Measurements from ENCODE around the gene ACOT6.
"Not testable (repeated sequence)": the region's sequence is repeated elsewhere in the genome, so short reads cannot be mapped to it uniquely, and the experiment has no call there.

The ACOT6 gene

DNA sequence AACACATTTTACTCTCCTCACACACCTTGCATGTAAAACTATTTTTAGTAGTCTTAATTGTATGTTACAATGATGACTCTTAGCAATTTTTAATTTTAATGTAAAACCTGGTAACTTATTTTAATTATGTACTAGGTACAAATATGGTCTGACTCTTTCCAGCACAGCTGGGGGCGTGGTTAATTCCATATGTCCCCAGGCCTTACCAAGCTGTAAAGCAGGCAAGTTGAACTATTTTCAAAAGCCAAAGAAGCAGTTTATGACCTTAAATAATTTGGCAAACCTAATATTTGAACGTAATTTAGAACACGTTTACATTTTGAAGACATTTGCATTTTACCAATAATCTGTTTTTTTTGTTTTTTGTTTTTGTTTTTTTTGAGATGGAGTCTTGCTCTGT, 9.3 kb upstream of the ACOT6 start:
- no peak for DNase-seq

DNA sequence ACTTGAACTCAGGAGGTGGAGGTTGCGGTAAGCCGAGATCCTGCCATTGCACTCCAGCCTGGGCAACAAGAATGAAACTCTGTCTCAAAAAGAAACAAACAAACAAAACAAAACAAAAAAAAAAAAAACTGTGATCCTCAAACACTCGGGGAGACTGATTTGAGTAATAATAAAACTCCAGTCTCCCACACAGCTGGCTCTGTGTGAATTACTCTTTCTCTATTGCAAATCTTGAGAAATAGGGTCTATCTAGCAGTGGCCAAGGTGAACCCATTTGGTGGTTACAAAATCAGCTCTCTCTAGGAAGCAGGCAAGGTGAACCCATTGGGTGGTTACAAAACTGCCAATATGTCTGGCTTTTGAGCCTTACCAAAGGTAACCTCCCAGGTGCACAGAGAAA, 6.0 kb upstream of the ACOT6 start:
- DNase-seq = no peak

DNA sequence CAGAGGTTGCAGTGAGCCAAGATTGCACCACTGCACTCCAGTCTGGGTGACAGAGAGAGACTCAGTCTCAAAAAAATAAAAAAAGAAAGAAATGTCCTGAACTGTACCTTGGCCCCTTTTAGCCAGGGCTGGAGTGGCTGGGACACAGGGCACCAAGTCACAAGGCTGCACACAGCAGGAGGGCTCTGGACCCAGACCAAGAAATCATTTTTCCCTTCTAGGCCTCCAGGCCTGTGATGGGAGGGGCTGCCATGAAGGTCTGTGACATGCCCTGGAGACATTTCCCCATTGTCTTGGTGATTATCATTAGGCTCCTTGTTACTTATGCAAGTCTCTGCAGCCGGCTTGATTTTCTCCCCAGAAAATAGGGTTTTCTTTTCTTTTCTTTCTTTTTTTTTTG, 5.1 kb upstream of the ACOT6 start:
- no peak for DNase-seq

DNA sequence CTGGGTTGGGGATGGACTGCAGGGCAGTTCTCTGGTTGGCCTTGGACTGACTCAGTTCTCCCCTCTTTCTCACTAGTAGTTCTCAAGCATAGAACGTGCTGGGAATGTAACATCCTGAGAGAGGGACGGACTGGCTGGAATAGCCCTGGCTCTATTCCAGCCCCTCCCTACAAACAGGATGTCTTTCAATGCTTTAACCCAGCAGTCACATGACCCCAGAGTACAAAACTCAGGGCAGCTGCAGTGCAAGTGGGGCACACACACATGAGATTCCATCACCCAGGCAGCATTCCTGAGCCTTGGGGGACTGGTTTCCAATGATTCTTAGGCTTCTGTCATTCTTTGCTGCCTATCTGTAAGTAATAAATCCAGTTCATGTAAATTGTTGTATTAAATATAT, 1.6 kb upstream of the ACOT6 start:
- no peak for DNase-seq

DNA sequence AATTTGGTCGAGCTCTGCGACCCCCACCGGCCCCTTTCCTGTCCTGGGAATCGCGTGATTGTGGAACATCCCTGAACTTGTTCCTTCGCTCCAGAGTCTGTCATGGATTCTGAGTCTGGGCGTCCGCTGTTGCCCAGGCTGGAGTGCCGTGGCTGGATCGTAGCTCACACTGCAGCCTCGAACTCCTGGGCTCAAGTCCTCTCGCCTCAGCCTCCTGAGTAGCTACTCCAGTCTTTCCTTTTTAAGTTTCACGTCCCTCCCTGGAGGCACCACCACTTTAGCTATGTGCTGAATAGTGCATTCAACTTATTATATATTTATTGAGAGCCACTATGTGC, 698 bp downstream of the ACOT6 start:
- DNase-seq = peak; percentile 53

DNA sequence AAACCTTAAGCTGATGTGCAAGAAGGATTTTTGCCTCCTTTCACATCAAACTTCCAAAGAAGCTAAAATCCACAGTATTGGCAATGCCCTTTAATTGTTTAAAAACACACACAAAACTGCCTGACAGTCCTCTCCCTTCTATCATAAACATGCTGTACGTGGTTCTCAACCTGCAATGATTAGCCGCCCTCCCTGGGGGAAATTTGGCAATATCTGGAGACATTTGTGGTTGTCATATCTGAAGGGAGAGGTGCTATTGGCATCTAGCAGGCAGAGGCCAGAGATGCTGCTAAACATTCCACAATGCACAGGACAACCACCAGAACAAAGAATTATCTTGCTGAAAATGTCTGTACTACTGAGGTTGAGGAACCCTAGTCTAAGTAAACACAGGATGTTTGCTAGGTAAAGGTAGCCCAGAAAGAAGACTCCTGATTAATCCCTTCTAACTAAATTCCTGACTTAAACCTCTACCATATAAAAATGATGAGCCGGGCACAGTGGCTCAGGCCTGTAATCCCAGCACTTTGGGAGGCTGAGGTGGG, 1.2 kb downstream of the ACOT6 start:
- no peak for DNase-seq

DNA sequence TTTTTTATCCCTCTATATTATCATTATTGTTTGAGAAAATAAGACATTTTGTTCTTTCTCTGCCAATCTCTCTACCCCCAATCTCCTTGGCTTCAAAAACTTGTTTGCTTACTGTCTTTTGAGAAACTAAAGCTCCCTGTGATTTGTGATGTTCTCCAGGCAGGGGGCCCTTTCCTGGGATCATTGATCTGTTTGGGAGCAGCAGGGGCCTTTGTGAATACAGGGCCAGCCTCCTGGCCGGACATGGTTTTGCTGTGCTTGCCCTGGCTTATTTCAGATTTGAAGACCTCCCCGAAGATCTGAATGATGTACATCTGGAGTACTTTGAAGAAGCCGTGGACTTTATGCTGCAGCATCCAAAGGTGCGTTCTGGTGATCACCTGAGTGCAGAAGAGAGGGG, 4.5 kb downstream of the ACOT6 start:
- DNase-seq = no peak

DNA sequence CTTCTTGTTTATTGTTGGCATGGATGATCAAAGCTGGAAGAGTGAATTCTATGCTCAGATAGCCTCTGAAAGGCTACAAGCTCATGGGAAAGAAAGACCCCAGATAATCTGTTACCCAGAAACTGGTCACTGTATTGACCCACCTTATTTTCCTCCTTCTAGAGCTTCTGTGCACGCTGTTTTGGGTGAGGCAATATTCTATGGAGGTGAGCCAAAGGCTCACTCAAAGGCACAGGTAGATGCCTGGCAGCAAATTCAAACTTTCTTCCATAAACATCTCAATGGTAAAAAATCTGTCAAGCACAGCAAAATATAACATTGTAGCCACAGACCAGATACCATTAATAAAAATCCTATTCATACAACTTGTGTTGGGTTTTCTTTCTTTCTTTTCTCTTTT, 7.2 kb downstream of the ACOT6 start:
- no peak for DNase-seq

DNA sequence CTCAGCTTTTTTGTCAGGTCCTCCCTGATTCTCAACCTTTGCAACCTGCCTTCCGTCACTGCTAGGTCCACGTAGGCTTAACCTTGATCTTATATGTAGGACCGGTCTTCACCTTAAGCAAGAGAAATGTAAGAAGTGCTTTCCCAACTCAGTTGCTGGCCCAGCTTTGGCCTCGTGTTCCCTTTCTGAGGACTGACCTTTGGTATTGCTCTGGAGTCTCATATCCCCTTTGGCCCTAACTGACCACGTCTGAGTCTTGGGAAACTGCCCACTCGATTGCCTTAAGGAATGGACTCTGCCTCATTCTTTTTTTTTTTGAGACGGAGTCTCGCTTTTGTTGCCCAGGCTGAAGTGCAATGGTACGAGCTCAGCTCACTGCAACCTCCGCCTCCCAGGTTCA, 8.0 kb downstream of the ACOT6 start:
- DNase-seq = no peak

DNA sequence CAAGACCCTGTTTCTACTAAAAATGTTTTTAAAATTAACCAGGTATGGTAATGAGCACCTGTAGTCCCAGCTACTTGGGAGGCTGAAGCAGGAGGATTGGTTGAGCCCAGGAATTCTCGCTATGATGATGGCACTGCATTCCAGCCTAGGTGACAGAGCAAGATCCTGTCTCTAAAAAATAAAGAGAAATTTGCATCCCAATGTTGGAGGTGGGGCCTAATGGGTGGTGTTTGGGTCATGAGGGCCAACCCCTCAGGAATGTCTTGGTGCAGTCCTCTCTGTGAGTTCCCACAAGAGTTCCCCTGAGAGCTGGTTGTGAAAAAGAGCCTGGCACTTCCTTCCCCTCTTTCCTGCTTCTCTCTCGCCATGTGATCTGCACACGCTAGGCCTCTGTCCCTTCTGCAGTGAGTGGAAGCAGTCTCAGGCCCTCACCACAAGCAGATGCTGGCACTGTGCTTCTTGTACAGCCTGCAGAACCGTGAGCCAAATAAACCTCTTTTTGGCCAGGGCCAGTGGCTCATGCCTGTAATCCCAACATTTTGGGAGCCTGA, 11.3 kb downstream of the ACOT6 start:
- DNase-seq = no peak

DNA sequence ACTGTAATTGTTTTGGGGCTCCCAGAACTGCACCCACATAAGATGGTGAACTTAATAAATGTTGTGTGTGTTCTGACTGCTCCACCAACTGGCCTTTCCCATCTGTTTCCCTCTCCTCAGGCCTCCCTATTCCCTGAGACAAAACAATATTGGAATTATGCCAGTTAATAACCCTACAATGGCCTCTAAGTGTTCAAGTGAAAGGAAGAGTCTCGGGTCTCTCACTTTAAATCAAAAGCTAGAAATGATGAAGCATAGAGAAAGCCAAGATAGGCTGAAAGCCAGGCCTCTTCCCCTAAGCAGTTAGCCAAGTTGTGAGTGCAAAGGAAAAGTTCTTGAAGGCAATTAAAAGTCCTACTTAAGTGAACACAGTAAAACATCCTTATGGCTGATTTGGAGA, 13.4 kb downstream of the ACOT6 start:
- DNase-seq = no peak

DNA sequence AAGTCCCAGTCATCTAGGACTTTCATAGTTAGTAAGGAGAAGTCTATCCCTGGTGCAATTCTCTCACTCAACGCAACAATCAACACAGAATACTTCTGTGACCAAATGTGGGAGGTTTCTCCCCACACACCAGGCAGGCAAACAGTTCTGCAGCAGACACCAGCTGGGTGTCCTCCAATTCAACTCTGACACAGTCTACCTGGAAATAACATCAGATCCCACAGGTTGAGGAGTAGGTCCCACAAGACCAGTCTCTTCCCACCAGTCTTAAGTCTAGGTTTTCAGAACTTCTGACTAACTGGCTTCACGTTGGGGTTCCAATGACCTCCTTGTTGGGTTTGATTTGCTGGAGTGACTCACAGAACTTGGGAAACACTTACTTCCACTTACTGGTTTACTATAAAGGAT, 14.8 kb downstream of the ACOT6 start:
- DNase-seq = no peak

DNA sequence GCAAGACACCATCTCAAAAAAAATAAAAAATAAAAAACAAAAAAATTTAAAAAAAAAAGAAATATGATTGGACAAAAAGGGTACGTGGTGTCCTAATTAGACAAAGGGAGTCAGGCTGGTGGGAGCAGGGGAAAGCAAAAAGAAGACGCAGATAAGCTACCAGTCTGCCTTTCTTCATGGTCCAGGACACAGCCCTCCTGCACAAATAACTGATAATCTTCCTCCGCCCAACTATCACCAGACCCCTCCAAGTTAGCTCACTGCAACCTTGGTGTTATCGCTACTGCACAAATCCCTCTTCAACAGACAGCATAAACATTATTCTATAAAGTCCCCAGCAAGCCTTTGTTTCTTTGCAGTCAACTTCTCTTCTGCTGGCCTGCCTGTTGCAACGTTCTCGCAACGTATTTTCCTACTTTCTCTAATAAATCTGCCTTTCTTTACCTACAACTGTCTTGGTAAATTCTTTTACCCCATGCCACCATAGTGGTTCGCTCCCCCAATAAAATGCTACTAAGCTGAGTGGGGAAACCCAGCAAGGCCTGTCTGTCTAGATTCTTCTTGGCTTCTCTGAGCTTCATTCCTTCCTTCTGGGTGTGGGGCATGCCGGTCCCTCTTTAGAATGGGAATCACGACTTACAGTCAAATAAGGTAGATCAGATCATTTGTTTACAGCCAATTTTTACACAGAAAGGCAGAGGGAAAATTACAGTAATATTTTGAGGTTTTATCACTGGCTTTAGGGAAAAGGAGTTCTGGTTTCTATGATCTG, 17.9 kb downstream of the ACOT6 start:
- DNase-seq = no peak

DNA sequence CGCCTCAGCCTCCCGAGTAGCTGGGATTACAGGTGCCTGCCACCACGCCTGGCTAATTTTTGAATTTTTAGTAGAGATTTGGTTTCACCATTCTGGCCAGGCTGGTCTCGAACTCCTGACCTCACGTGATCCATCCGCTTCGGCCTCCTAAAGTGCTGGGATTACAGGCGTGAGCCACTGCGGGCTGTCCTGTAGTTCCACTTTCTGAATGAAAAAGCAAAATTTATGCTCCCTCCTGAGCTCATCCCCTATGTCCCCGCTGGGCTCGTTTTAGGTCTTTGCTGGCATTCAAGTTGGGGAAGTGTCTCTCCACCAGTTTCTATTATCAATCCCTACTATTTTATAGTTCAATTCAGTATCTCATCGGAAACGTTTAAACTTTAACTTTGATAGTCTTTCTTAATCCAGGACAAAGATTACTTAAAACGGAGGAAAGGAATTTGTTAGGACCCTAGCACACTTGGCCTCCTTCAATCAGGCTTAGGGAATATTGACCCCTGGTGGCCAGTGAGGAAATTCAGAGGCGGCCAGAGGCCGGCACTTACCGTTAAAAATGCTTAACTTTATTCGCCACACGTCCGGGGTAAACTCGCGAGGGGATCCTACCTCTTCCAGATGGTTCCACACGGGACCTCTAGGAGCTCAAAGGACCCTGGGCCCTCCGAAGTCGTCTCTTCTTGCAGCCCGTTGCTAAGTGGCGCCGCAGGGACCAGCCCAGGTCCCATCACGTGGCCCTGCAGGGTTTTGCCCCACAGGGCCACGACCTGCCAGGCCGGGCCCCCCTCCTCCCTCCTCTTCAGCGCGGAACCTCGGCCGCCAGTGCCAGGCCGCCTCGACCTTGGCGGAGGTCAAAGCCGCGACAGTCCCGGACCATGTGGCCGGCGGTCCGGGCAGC, 21.0 kb downstream of the ACOT6 start:
- DNase-seq = peak; percentile 76

DNA sequence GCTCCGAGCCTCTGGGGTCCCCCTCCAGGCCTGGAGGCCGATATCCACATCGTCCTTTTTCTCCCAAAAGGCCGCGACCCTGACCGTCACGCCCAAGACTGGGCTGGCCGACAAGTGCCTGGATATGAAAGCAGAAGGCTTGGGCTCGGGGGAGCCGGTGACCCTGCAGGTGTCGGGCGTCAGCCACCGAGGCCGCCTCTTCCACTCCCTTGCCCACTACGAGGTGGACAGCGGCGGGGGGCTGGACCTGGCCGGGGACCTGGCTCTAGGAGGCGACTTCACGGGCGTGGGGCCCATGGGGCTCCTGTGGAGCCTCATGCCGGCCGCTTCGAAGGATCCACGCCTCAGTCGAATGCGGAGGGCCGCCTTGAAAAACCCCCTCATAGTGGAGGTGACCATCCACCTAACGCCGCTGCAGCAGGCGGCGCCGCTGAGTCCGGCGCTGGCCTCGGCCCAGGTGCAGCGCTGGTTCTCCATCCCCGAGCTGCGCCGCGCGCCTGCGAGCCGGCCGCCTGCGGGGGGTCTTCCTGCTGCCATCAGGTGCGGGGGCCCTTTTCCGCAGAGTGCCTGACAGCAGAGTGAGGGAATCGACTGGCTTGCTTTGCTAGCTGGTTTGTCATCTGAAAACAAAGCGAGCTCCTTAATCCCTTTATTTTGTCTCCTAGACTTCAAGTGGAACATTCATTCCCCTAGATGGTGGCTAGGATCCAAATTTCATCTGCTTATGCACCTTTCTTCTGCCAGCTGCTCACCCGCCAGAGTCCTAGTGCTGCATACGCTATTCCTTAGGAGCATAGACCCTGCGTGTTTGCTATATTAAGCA, 21.9 kb downstream of the ACOT6 start:
- DNase-seq = peak; percentile 38

DNA sequence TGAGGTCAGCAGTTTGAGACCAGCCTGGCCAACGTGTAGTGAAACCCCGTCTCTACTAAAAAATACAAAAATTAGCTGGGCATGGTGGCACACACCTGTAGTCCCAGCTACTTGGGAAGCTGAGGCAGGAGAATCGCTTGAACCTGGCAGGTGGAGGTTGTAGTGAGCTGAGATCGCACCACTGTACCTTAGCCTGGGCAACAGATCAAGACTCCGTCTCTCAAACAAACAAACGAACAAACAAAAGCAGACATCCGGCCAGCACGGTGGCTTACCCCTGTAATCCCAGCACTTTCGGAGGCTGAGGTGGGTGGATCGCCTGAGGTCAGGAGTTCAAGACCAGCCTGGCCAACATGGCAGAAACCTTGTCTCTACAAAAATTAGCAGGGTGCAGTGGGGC, 24.0 kb downstream of the ACOT6 start:
- not testable (repeated sequence) for DNase-seq

DNA sequence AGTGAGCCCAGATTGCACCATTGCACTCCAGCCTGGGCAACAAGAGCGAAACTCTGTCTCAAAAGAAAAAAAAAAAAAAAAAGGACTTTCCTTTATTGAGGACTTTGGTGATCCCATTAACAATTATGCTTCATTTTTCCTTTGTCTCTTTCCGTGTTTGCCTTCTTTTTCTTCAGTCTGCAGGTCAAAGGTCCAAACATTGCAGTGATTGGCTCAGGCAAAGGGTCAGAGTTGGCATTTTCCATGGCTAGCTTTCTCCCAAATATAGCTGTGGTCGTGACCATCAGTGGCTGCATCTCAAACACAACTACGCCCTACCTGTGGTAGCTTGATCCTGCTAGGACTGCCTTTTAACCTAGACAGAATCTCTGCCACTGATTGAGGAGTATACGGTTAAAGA, 25.5 kb downstream of the ACOT6 start:
- no peak for DNase-seq

DNA sequence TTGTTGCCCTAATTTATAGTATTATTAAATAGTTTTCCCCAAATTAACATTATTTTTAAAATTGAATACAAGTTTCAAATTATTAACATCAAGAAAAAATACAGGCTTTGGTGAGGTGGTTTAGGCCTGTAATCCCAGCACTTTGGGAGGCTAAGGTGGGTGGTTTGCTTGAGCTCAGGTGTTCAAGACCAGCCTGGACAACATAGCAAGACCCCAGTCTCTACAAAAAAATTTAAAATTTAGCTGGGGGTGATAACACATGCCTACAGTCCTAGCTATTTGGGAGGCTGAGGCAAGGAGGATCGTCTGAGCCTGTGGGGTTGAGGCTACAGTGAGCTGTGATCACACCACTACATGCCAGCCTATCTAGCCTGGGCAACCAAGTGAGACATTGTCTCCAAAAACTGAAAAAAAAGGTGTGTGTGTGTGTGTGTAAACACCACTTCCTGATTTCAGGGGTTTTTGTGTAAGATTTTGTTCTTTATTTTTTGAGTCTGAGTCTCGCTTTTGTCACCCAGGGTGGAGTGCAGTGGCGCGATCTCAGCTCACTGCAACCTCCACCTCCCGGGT, 28.6 kb downstream of the ACOT6 start:
- DNase-seq = no peak

DNA sequence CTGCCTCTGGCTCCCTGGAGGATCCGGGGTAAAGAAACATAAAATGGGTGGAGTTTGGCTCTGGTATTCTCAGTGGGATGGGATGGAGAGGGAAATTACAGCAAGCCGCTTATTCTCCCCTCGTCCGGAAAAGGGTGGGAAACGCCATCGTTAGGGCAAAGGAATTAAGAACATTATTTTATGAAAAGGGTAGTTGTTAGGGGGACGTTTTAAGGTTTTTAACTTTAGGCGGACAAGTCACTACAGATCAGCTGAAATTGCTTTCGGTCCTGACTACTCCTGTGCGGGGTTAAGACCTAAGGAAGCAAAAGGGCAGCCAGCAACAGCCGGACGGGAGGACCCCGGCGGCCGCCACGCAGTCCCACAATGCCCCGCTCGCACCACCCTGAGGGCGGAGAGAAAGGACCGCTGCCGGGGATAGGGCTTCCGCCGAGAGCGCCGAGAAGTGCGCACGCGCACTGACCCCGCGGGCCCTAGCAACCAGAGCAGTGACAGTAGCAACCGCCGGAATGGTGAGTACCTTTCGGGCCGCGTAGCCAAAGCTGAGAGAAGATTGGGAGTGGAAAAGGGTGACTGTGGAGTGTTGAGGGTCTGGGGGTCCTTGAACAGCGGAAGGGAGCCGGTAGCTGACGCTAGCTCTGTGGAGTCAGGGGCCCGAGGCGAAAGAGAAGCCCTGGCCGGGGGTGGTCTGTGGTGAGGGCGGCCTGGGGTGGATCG, 32.4 kb downstream of the ACOT6 start, which contains the start of gene DNAL1:
Gene DNAL1, plus strand, starts transcription at position 456 of the 717 bp plus-strand sequence. Its CDS starts 54 bp downstream, at position 510.
- DNase-seq = peak; percentile 96

DNA sequence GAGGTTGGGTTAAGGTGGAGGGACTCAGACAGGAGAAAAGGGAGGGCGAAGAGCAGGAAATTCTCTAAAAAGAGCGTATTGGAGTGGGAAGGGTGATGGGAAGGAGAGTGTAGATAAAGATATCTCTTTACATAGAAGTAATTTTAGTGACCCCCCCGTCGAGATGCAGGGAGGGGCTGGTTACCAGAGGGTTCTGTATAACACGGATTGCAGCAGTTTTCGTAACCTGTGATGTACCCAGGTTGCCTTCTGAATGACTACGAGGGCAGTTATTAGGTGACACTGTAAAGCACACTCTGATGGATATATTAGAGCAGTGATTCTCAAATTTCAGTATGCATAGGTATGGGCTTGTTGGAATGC, 32.9 kb downstream of the ACOT6 start:
- no peak for DNase-seq

DNA sequence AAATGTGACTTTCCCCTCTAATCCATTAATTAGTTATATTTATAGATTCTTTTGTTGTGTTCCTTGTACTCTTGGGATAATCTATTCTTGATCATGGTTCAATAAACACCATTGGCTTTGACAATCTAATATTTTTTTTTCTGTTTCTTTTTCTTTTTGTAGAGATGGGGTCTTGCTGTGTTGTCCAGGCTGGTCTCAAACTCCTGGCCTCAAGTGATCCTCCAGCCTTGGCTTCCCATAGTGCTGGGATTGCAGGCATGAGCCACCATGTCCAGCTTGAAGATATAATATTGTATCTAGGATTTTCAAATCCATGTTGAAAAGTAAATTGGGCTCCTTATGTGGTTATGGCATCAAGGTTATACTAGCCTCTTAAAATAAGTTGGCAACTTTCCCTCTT, 38.7 kb downstream of the ACOT6 start:
- DNase-seq = no peak

DNA sequence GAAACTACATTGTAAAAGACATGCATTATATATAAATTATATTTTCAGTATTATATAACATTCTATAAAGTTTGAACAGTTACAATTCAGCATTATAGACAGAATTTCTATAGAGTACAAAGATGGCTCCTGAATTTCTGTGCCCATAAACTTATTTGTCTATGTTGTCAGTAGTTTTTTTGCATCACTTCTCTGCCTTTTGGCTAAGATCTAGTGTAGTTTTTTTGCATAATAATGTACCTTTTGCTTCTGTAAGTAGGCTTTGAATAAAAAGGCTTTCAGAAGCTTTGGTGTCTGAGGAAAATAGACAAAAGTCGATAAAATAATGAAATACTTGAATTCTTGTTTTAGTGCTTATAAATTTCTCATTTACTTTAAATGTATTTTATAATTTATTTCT, 43.5 kb downstream of the ACOT6 start:
- DNase-seq = no peak
